PC-3 (cell line): ENCODE data around the gene HEATR3.

ENCODE experiments used
- CTCF ChIP-seq: fragments of 300-600 bp; sonication (generic); conservative IDR thresholded peaks from 2 replicates; pipeline ENCODE4 v1.5.1; 2017; ENCODE audit warnings: antibody characterized with exemption, low read depth, mild to moderate bottlenecking, low read length
- EZH2 ChIP-seq: fragments of 300-600 bp; sonication (generic); IDR thresholded peaks from one replicate; pipeline ENCODE4 v1.6.1; 2017; ENCODE audit warnings: antibody characterized with exemption, mild to moderate bottlenecking, low read length; ENCODE audit not compliant: unreplicated experiment

GRCh38 chr16:50146479-50147435, 81.0 kb downstream of the HEATR3 start:
- TF ChIP-seq CTCF (no peak), EZH2 (no peak)
